H1 (cell line): ENCODE data around the gene ATP7B. TPM values are rescaled to one million over a fixed set of nuclear protein-coding genes. Genes with fewer than 3 reads are reported as not detected.

ENCODE experiments used
- CTCF ChIA-PET: fragments of 300-600 bp; sonication (Branson Sonifier 250); formaldehyde crosslinking; loops from one replicate; lab custom pipeline; 2021; ENCODE audit not compliant: partially characterized antibody; lab: Charles Lee
- POLR2A ChIA-PET: fragments of 300-600 bp; sonication (Branson Sonifier 250); formaldehyde crosslinking; loops from one replicate; lab custom pipeline; 2021; ENCODE audit warnings: inconsistent platforms; ENCODE audit not compliant: partially characterized antibody; lab: Charles Lee
- DNase-seq, 2 experiments: peaks; one replicate each; pipeline versions ENCODE4 v3.0.0 to v3.0.0-alpha.2; 2010 to 2022; ENCODE audit warnings: low spot score in 2 of 2, low read depth in 1 of 2, mixed read lengths in 1 of 2
- FAIRE-seq: peaks from 2 replicates; lab custom pipeline; 2011; peaks lifted over from hg19 to GRCh38; lab: Jason Lieb, UNC
- H2AFZ ChIP-seq: 2 replicates; pipeline ENCODE4 v1.8.1; 2012; ENCODE audit warnings: low read length, inconsistent platforms
- H2AK5ac ChIP-seq: 2 replicates; pipeline ENCODE4 v1.6.1; 2013; ENCODE audit warnings: low read depth, low read length
- H2BK120ac ChIP-seq: replicated peaks from 2 replicates; pipeline ENCODE3; 2013; ENCODE audit warnings: low read depth, low read length, inconsistent platforms
- H2BK12ac ChIP-seq: 2 replicates; pipeline ENCODE4 v1.6.1; 2013; ENCODE audit warnings: low read depth, low read length
- H2BK15ac ChIP-seq: 2 replicates; pipeline ENCODE4 v1.6.1; 2013; ENCODE audit warnings: low read length
- H2BK20ac ChIP-seq: 2 replicates; pipeline ENCODE4 v1.6.1; 2013; ENCODE audit warnings: low read length
- H2BK5ac ChIP-seq: 2 replicates; pipeline ENCODE4 v1.6.1; 2013; ENCODE audit warnings: low read depth, low read length
- H3K14ac ChIP-seq: 2 replicates; pipeline ENCODE4 v1.6.1; 2013; ENCODE audit warnings: inconsistent platforms; ENCODE audit not compliant: insufficient read length
- H3K18ac ChIP-seq: 2 replicates; pipeline ENCODE4 v1.6.1; 2013; ENCODE audit warnings: low read length; ENCODE audit errors: extremely low read depth
- H3K23ac ChIP-seq: 2 replicates; pipeline ENCODE4 v1.6.1; 2013; ENCODE audit warnings: inconsistent platforms; ENCODE audit not compliant: insufficient read length
- H3K23me2 ChIP-seq: 2 replicates; pipeline ENCODE4 v1.6.1; 2013; ENCODE audit warnings: low read depth, low read length
- H3K27ac ChIP-seq: 2 replicates; pipeline ENCODE4 v1.6.1; 2011; ENCODE audit warnings: low read depth, low read length, inconsistent platforms
- H3K27me3 ChIP-seq, 4 experiments: replicated peaks in 1 of 4; 1 replicate in 1 of 4; 2 replicates in 3 of 4; pipeline versions ENCODE4 v1.6.1 to v1.8.1; 2011 to 2013; ENCODE audit warnings: low read length in 3 of 4, mild to moderate bottlenecking in 3 of 4, inconsistent platforms in 2 of 4, mixed read lengths in 2 of 4, moderate library complexity in 1 of 4; ENCODE audit not compliant: control insufficient read depth in 3 of 4, insufficient read depth in 3 of 4; ENCODE audit errors: extremely low read depth in 1 of 4
- H3K36me3 ChIP-seq, 4 experiments: 2 replicates each; pipeline versions ENCODE4 v1.6.1 to v1.8.1; 2011 to 2013; ENCODE audit warnings: mild to moderate bottlenecking in 4 of 4, low read length in 3 of 4, moderate library complexity in 2 of 4, control low read depth in 1 of 4, inconsistent platforms in 1 of 4; ENCODE audit not compliant: insufficient read depth in 4 of 4, control insufficient read depth in 2 of 4
- H3K4ac ChIP-seq: replicated peaks from 2 replicates; pipeline ENCODE3; 2013; ENCODE audit warnings: low read length, low read depth, mixed read lengths, inconsistent platforms; ENCODE audit not compliant: insufficient read length
- H3K4me1 ChIP-seq, 4 experiments: replicated peaks in 1 of 4; 1 replicate in 1 of 4; 2 replicates in 3 of 4; pipeline versions ENCODE4 v1.6.1 to v1.8.1; 2011 to 2013; ENCODE audit warnings: low read length in 3 of 4, inconsistent platforms in 2 of 4, mixed read lengths in 1 of 4; ENCODE audit not compliant: insufficient read depth in 4 of 4, control insufficient read depth in 3 of 4
- H3K4me2 ChIP-seq, 2 experiments: 2 replicates each; pipeline versions ENCODE4 v1.6.1 to v1.8.1; 2011 to 2013; ENCODE audit warnings: low read depth in 2 of 2, low read length in 2 of 2, control low read depth in 1 of 2, inconsistent platforms in 1 of 2, mild to moderate bottlenecking in 1 of 2; ENCODE audit not compliant: insufficient read depth in 1 of 2
- H3K4me3 ChIP-seq, 4 experiments: fragments of 200-600, 300-600 bp in 1 of 4; sonication (generic), shearing (Covaris generic), sonication (Bioruptor Twin) in 1 of 4; 2 replicates each; pipeline versions ENCODE4 v1.5.1 to v1.8.1; 2011 to 2016; ENCODE audit warnings: low read length in 4 of 4, low read depth in 3 of 4, control low read depth in 2 of 4, inconsistent platforms in 2 of 4, mild to moderate bottlenecking in 2 of 4, mixed read lengths in 1 of 4, moderate library complexity in 1 of 4; ENCODE audit not compliant: insufficient read depth in 2 of 4; ENCODE audit errors: extremely low read depth in 1 of 4
- H3K56ac ChIP-seq: replicated peaks from 2 replicates; pipeline ENCODE3; 2013; ENCODE audit warnings: low read depth, mild to moderate bottlenecking, mixed read lengths, low read length, inconsistent platforms; ENCODE audit not compliant: insufficient read length
- H3K79me1 ChIP-seq: 2 replicates; pipeline ENCODE4 v1.6.1; 2013; ENCODE audit warnings: low read depth, low read length, control low read depth
- H3K79me2 ChIP-seq, 2 experiments: 2 replicates each; pipeline versions ENCODE4 v1.6.1 to v1.8.1; 2012 to 2013; ENCODE audit warnings: low read length in 2 of 2, mild to moderate bottlenecking in 2 of 2, inconsistent platforms in 1 of 2; ENCODE audit not compliant: insufficient read depth in 2 of 2, control insufficient read depth in 1 of 2
- H3K9ac ChIP-seq, 4 experiments: replicated peaks in 1 of 4; 1 replicate in 1 of 4; 2 replicates in 3 of 4; pipeline versions ENCODE4 v1.6.1 to v1.8.1; 2011 to 2013; ENCODE audit warnings: low read depth in 3 of 4, low read length in 3 of 4, control low read depth in 2 of 4, mild to moderate bottlenecking in 2 of 4, moderate library complexity in 2 of 4, inconsistent platforms in 1 of 4; ENCODE audit errors: extremely low read depth in 1 of 4
- H3K9me3 ChIP-seq, 2 experiments: 2 replicates each; pipeline versions ENCODE4 v1.6.1 to v1.8.1; 2012 to 2013; ENCODE audit warnings: mild to moderate bottlenecking in 2 of 2, moderate library complexity in 2 of 2, control low read depth in 1 of 2, inconsistent platforms in 1 of 2, low read depth in 1 of 2, low read length in 1 of 2, mixed read lengths in 1 of 2; ENCODE audit not compliant: insufficient read depth in 2 of 2
- H4K20me1 ChIP-seq, 2 experiments: replicated peaks in 1 of 2; 2 replicates each; pipeline versions ENCODE3 to v1.8.1; 2011 to 2013; ENCODE audit warnings: inconsistent platforms in 2 of 2, low read length in 2 of 2, mild to moderate bottlenecking in 1 of 2; ENCODE audit not compliant: insufficient read depth in 2 of 2, control insufficient read depth in 1 of 2
- H4K5ac ChIP-seq: 2 replicates; pipeline ENCODE4 v1.6.1; 2013; ENCODE audit warnings: low read length, low read depth, mixed read lengths, inconsistent platforms; ENCODE audit not compliant: insufficient read length
- H4K8ac ChIP-seq: 2 replicates; pipeline ENCODE4 v1.8.0; 2013; ENCODE audit warnings: mild to moderate bottlenecking, moderate library complexity, low read length, inconsistent platforms; ENCODE audit not compliant: insufficient read depth; ENCODE audit errors: extremely low read depth
- H4K91ac ChIP-seq: replicated peaks from 2 replicates; pipeline ENCODE3; 2013; ENCODE audit warnings: low read length, mixed read lengths, inconsistent platforms; ENCODE audit not compliant: insufficient read length
- CEBPB ChIP-seq: IDR thresholded peaks from 2 replicates; pipeline ENCODE4 v1.6.1; 2012; ENCODE audit warnings: low read depth, low read length
- KDM1A ChIP-seq: fragments of 200-600, 300-600 bp; sonication (generic); IDR thresholded peaks from 2 replicates; pipeline ENCODE4 v1.7.1; 2016; ENCODE audit warnings: mild to moderate bottlenecking, low read length, borderline replicate concordance
- POU5F1 ChIP-seq: IDR thresholded peaks from 2 replicates; pipeline ENCODE4 v1.6.1; 2011; ENCODE audit warnings: low read depth, mild to moderate bottlenecking, low read length, moderate library complexity
- USF2 ChIP-seq: IDR thresholded peaks from 2 replicates; pipeline ENCODE4 v1.6.1; 2011; ENCODE audit warnings: low read length, improper control_type of control experiment
- WGBS, 2 experiments: shearing (Covaris generic) in 1 of 2; methylation state at CpG; one replicate each; pipeline versions ENCODE4 v1.1.6 to v1.1.7; 2013 to 2015; ENCODE audit warnings: low lambda C conversion rate in 2 of 2, mixed read lengths in 2 of 2, inconsistent platforms in 1 of 2, low coverage in 1 of 2, missing lambda C conversion rate in 1 of 2; ENCODE audit not compliant: insufficient replicate concordance in 2 of 2, insufficient coverage in 1 of 2, insufficient read length in 1 of 2; ENCODE audit errors: extremely low coverage in 1 of 2, missing lambda C conversion rate in 1 of 2; 5-methylcytosine and 5-hydroxymethylcytosine counted together
- polyA plus RNA-seq, 7 experiments: library from polyadenylated mRNA; depleted of rRNA in 3 of 7; stranded (reverse) in 5 of 7; unstranded in 2 of 7; fragments of >200 nt in 5 of 7; fragments of 200-250 nt in 2 of 7; gene quantifications; 1 replicate in 5 of 7; 2 replicates in 1 of 7; 4 replicates in 1 of 7; pipeline versions ENCODE4 v1.2.1 to v1.2.3, GENCODE V29; 2011 to 2013; ENCODE audit warnings: missing spikeins in 2 of 7, mixed read lengths in 2 of 7
- total RNA-seq: library from RNA; stranded (reverse); fragmentation: NEBNext Ultra II Directional; extraction: Animal tissue kit (Norgen Biotek cat#: 25700); gene quantifications from 2 replicates; pipeline ENCODE4 v1.2.1, GENCODE V29; 2021

Gene ATP7B
- total and polyA plus RNA-seq, 2 of the 8 experiments (the other 6 are each of a cell fraction or from before 2014, with no cell fraction given): 4.1 to 9.2 TPM

GRCh38 chr13:51959773-51960172, 51.5 kb downstream of the ATP7B start:
- WGBS, 2 experiments: 81% methylated on average over 3 of the region's 3 CpGs; no CpG with 5 or more reads in 1 of the 2 experiments
- H3K79me1 ChIP-seq: no peaks in the 10 kb centered on the region
- POLR2A ChIA-PET: no interaction called here
- no peak overlapping the region for H4K8ac ChIP-seq
- H2BK20ac ChIP-seq: no peak overlapping the region
- DNase-seq: no peak
- H3K56ac ChIP-seq: no peak overlapping the region
- H3K27me3 ChIP-seq: no peaks in the 10 kb centered on the region
- no peaks in the 10 kb centered on the region for H3K79me2 ChIP-seq
- no peak overlapping the region for H2BK15ac ChIP-seq
- no peaks in the 10 kb centered on the region for H3K4me1 ChIP-seq
- no peak for TF ChIP-seq USF2
- no peak for TF ChIP-seq KDM1A
- no peak for TF ChIP-seq CEBPB
- no peak for TF ChIP-seq POU5F1
- TF ChIP-seq, all 59 proteins: peak for 0
- H3K27ac ChIP-seq: no peak overlapping the region
- no peak overlapping the region for H4K5ac ChIP-seq
- H3K9ac ChIP-seq: no peak overlapping the region
- no peak overlapping the region for H4K91ac ChIP-seq
- H2AFZ ChIP-seq: no peak overlapping the region
- H3K23me2 ChIP-seq: no peaks in the 10 kb centered on the region; the same call in 1 of the 2 replicates
- H3K23ac ChIP-seq: no peak overlapping the region
- H3K4me2 ChIP-seq: no peak overlapping the region
- no peak overlapping the region for H3K4ac ChIP-seq
- H4K20me1 ChIP-seq: peaks cover 0 to 2% of the 10 kb centered on the region in 2 experiments
- H2AK5ac ChIP-seq: no peak overlapping the region
- CTCF ChIA-PET: interaction anchor here (0.6 to 3.0 kb wide), 8 partner anchors 9 to 168 kb away, joined by 3 to 14 read pairs (median 4); partner anchors contain the start of gene NEK5
- no peak for FAIRE-seq
- no peak overlapping the region for H2BK120ac ChIP-seq
- no peak overlapping the region for H2BK12ac ChIP-seq
- H3K14ac ChIP-seq: no peak overlapping the region
- H3K4me3 ChIP-seq: no peak overlapping the region
- H2BK5ac ChIP-seq: no peak overlapping the region
- H3K36me3 ChIP-seq: no peaks in the 10 kb centered on the region
- no peaks in the 10 kb centered on the region for H3K9me3 ChIP-seq
- H3K18ac ChIP-seq: no peak overlapping the region
